HG02981 (cell line): ENCODE data around the gene PSAPL1.

ENCODE experiments used
- ATAC-seq: cut with Tn5 transposase; IDR thresholded peaks from one replicate; pipeline ENCODE4 v1.9.1; 2021; ENCODE audit warnings: mild to moderate bottlenecking, moderate library complexity; ENCODE audit not compliant: unreplicated experiment

The PSAPL1 gene

GRCh38 chr4:7432531-7433375 is 2.0 kb downstream of the PSAPL1 start:
- ATAC-seq = no peak

- ATAC-seq = no peak
These were observed 2.8 kb downstream of the PSAPL1 start for GRCh38 chr4:7431696-7432530.

GRCh38 chr4:7430965-7431695 is 3.6 kb downstream of the PSAPL1 start:
- no peak for ATAC-seq

GRCh38 chr4:7430368-7430964 is 4.3 kb downstream of the PSAPL1 start:
- ATAC-seq = no peak

- no peak for ATAC-seq
These were observed 5.1 kb downstream of the PSAPL1 start for GRCh38 chr4:7429601-7430078.

- no peak for ATAC-seq
These were observed 5.7 kb downstream of the PSAPL1 start for GRCh38 chr4:7429069-7429416.

GRCh38 chr4:7428261-7429068 is 6.3 kb downstream of the PSAPL1 start:
- no peak for ATAC-seq

GRCh38 chr4:7427831-7428260 is 6.9 kb downstream of the PSAPL1 start:
- ATAC-seq = no peak

GRCh38 chr4:7427361-7427760 is 7.4 kb downstream of the PSAPL1 start:
- ATAC-seq = no peak

GRCh38 chr4:7426525-7427171 is 8.1 kb downstream of the PSAPL1 start:
- no peak for ATAC-seq

- ATAC-seq = no peak
These were observed 8.9 kb downstream of the PSAPL1 start for GRCh38 chr4:7425591-7426468.

GRCh38 chr4:7425124-7425523 is 9.6 kb downstream of the PSAPL1 start:
- no peak for ATAC-seq

- ATAC-seq = no peak
These were observed 10.1 kb downstream of the PSAPL1 start for GRCh38 chr4:7424553-7425111.

- ATAC-seq = no peak
These were observed 10.8 kb downstream of the PSAPL1 start for GRCh38 chr4:7423801-7424552.

GRCh38 chr4:7423391-7423790 is 11.3 kb downstream of the PSAPL1 start:
- no peak for ATAC-seq

GRCh38 chr4:7422898-7423180 is 11.9 kb downstream of the PSAPL1 start:
- no peak for ATAC-seq

- ATAC-seq = no peak
These were observed 12.4 kb downstream of the PSAPL1 start for GRCh38 chr4:7422151-7422897.
